Left renal cortex interstitium (tissue), 4 donors: Measurements from ENCODE around the gene CCK. TPM values are rescaled to one million over a fixed set of nuclear protein-coding genes. Genes with fewer than 3 reads are reported as not detected.
A peak's percentile ranks its signal among the peaks of the same experiment; 100 is the strongest.
"Not testable (repeated sequence)": the region's sequence is repeated elsewhere in the genome, so short reads cannot be mapped to it uniquely, and the experiment has no call there.

Experiments used
- DNase-seq, 4 donors: peaks; one replicate each; pipeline ENCODE4 v3.0.0-alpha.2; 2013; ENCODE audit warnings: low read depth in 4 of 4, low spot score in 2 of 4, missing footprints in 1 of 4
- polyA plus RNA-seq, 4 donors: library from polyadenylated mRNA; unstranded; fragments of 120-200 nt; gene quantifications; one replicate each; pipeline ENCODE4 v1.2.1, GENCODE V29; 2013; ENCODE audit not compliant: insufficient read length in 4 of 4

Gene CCK, protein sequence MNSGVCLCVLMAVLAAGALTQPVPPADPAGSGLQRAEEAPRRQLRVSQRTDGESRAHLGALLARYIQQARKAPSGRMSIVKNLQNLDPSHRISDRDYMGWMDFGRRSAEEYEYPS
- under 1 TPM; 0.24 to 0.57 (median 0.33) TPM for polyA plus RNA-seq

DNA sequence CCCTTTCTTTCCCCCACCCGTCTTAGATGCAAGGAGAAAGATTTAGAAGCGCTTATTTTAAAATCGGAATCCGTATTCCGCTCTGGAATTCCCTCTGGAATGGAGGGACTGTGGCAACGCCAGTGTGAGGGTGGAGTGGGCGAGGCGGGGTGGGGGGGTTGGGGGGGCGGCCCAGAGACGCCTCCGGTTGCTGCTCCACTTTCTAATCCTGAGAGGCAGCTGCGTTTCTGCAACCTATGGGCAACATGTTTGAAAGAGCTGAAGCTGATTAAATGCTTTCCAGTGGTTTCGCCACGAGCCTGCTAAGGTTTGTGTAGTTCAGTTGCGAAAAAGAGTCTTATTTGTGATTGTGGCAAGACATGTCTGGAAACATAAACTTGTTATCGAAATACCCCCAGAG, at the start of gene CCK:
Gene CCK (minus strand): TSS at position 101 of the 400 bp plus-strand sequence. CDS start 2,555 bp downstream, outside the sequence.
- DNase-seq = no peak

DNA sequence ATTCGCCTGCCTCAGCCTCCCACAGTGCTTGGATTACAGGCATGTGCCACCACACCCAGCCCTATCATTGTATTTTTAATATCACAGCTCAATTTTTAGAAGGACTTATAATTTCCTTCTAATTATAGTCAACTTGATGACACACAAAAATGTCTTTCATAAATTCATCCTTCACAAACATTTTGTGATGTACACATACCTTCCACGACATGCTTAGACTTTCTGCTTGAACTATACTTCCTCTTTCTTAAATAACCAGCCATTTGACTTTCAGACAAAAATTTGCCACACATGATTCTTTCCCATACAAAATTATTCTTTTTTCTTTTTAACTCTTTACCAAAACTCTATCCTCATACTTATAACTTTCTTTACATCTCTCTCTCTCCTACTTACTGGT, 48.4 kb upstream of the CCK start:
- no peak for DNase-seq

DNA sequence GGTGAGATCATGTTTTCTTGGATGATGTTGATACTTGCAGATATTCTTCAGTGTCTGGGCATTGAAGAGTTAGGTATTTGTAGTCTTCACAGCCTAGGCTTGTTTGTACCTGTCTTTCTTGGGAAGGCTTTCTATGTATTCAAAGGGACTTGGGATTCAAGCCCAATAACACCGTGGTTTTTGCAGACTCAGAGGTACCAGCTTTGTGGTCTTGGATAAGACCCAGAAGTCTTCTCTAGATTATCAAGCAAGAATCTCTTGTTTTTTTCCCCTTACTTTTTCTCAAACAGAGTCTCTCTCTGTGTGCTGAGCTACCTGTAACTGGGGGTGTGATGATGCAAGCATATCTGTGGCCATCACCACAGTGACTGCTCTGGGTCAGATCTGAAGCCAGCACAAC, 42.7 kb upstream of the CCK start:
- DNase-seq = no peak

DNA sequence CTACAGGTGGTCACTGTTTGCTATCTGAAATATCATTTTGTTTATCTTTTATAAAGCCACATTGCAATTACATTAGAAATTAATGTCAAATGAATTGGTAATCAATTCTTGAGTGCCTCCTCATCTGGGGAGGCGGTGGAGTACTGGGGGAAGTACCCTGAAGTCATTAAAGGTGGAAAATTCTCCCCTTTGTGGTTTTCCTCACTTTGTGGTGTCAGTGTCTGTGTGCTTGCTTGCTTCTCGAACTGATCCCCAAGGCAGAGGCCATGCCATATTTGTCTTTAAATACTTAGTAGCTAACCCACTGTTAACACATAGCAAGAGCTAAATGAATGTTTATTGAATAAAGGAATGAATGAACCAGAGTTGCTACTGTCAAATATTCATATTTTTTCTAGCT, 40.5 kb upstream of the CCK start:
- no peak for DNase-seq

DNA sequence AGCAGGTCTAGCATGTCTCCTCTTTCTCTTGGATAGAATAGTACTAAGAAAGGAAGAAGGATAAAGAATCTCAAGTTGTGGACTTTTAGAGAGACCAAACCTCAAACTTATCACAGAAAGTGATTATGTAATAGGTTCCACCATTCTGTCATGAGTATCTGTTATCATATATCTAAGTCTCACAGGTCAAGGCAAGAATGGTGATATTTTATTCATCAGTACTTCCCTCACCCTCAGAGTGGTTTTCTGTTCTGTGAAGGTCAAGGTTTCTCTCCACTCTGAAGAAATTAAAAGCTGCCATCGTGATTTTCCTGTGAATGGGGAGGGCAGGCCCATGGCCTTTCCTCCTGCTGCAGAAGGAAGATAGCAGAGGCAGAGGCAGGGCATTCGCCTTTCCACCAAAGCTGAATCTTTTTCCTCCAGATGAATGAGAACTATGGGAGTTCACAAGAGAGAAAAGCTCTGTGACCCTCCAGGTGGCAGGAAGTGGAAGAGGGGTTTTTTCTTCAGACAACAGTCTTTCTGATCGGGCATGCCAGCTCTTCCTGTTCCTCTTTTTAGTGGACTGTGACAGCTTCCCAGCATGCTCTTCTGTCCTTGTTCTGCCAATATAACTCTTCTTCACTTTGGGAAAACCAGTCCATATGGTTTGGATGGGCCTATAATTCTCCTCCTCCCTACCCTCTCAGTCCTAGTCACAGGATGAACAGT, 37.1 kb upstream of the CCK start:
- no peak for DNase-seq

DNA sequence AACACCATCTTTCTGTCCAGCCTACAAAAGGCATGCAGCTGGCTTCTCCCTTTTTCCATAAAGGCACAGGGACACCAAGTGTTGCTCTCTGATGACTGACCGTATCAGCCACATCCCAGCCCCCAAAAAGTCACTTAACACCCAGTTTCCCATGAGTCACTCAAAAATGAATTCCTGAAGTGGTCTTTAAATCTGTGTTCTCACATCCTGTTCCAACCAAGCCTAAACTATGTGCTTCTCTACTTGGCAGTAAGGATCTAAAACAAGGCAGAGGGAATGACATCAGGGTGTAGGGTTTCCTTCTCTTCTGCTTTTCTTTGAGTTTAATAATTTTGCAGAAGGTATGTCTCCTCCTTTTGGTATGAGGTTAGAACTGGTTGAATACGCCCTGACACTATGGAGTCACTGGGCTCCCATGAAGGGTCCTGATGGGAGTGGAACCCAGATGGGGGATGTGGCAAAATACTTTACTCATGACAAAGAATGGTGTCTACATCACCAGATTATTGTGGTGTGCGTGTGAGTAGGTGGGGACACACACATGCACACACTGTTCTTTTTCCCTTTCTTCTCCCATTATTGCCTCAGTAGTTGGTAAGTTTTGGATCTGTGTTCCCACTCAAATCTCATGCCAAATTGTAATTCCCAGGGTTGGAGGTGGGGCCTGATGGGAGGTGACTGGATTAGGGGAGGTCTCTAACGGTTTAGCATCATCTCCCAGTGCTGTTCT, 35.6 kb upstream of the CCK start:
- DNase-seq = no peak

DNA sequence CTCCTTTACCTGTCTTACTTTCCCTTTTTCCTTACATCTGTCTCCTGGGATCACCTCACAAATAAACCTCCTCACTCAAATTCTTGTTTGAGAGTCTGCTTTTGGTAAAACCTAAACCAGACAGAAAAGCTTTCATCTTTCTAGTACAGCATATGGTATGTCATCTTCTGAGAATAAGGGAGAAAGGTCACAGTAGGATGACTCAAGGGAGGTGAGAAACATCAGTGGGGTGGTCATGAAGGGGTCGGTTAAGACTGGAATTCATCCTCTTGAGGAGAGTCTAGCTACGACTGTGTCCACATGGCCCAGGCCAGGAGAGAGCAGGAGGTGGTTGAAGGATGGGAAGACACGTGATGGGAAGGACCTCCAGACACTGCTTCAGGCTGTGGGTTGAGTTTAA, 34.8 kb upstream of the CCK start:
- DNase-seq = no peak

DNA sequence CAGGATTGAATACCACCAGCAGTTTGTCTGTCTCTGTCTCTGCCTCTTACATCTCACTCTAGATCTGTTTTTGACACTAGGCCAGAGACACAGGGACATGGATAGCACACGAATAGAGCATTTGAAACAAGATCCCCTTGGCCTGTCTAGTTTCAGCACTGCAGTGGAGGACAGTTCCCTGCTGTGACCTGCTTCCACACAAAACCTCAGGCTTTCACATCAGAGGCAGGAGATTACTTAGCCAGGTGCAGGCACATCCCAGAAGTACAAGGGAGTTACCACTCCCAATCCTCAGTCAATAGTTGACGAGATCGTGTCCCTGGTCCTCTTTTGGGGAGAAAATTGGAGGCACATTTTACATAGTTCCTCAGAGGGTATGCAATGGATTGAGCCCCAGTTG, 34.0 kb upstream of the CCK start:
- DNase-seq = peak; percentile 41 to 74 (median 47)

DNA sequence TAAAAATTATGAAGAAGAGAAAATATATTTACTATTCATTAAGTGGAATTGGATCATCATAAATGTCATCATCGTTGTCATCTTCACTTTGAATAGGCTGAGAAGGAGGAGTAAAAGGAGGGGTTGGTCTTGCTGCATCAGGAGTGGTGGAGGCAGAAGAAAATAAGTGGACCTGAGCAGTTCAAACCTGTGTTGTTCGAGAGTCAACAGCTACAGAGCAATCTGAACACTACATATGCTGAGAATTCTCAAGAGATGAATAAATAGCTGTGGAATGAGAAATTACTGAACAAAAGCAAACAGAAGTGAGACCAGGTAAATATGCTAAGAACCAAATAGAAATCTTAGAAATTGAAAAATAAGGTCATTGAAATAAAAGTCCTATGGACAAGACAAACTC, 32.3 kb upstream of the CCK start:
- DNase-seq = no peak

DNA sequence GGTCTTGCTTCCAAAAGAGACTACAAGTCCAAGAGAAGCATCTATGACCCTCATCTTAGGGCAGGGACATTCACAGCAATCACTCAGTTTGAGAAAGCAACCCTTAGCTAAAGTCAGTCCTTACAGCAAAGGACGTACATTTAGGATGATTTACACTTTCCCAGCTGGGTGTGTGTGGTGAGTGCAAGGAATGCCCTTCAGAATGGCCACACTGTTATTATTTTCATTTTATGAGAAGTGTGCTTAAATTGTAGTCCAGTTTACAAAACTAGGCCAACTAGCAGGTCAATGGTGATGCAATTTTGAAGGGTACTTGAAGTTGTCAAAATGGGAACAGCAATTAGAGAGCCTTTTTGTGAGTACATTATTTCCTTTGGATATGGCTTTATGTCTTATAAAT, 26.0 kb upstream of the CCK start:
- no peak for DNase-seq

DNA sequence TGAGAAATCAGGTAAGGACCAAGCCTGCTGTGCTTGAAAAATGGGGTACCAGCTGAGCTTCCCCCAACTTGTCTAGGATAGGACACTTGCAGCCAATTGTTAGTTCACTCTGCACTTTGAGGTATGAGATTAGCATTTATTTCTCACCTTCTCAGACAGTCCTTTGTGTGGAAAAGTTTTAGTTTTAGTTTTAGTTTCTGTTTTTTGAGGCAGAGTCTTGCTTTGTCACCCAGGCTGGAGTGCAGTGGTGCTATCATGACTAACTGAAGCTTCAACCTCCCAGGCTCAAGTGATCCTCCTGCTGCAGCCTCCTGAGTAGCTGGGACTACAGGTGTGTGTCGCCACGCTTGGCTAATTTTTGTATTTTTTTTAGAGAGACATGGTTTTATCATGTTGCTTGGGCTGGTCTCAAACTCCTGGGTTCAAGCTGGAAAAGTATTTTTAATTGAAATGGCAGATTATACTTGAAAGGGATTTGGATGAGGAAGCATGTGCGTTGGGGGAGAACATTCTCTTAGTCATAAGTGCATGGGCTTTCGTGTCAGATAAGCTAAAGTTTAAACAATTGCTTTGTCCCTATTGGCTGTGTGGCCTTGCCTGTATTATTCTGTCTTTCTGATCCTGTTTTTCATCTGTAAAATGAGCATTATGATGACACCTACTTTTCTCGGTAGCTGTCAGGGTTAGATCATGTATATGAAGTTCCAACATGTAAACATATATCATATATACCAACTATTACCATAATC, 25.2 kb upstream of the CCK start:
- DNase-seq = no peak

DNA sequence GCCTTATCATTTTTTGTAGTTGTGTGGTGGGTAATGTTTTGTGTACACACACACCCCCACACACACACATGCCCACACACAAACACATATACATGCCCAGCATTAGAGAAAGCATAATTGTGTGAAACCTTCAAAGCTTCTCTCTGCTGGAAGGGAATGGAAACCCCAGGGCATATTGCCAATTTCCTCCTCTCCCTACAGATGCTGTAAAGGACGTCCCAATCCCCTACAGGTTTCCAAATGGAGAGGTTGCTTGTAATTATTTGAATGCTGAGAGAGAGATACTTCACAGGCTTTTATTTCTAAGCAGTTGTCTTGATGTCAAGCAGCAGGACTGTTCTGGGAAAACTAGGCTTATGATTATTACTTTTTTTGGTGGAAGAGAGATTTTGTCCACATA, 23.0 kb upstream of the CCK start:
- no peak for DNase-seq

DNA sequence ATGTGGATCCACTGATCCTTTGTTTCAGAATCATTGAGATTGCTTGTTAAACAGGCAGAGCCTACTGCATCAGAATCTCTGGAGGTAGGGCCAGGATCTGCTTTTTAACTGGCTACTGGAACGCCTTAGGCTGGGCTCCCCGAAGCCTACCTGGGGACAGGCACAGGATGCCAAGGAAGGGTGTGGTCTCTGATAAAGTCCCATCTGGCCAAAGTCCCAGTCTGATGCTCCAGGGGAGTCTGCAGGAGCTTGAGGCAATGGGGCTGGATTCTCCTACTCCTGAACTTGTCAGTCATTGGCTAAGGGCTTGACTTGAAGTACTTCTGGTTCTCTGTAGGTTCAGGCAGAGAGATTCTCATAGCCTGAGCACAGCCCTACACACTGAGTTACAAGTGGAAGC, 22.4 kb upstream of the CCK start:
- no peak for DNase-seq

DNA sequence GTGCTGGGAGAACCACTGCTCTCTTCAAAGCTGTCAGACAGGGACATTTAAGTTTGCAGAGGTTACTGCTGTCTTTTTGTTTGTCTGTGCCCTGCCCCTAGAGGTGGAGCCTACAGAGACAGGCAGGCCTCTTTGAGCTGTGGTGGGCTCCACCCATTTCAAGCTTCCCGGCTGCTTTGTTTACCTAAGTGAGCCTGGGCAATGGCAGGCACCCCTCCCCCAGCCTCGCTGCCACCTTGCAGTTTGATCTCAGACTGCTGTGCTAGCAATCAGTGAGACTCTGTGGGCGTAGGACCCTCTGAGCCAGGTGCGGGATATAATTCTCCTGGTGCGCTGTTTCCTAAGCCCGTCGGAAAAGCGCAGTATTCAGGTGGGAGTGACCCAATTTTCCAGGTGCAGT, 21.4 kb upstream of the CCK start:
- DNase-seq = not testable (repeated sequence)

DNA sequence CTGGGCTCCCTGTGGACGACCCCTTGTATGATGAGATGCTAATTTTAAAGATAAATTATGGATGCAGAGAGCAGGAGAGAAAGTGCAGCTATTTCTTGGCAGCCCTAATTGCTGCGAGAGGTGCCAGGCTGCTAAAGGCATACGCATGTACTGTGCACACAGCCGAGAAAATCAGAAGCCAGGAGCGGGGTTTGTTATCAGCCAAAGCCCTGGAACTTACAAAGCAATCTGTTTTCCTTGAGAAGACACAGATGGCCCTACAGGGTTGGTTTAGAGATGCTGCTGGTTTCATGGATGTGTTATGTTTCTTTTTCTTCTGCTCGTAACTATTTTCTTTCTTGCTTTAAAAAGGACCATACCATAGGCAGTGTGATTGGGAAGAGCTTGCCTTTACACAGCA, 11.7 kb upstream of the CCK start:
- no peak for DNase-seq

DNA sequence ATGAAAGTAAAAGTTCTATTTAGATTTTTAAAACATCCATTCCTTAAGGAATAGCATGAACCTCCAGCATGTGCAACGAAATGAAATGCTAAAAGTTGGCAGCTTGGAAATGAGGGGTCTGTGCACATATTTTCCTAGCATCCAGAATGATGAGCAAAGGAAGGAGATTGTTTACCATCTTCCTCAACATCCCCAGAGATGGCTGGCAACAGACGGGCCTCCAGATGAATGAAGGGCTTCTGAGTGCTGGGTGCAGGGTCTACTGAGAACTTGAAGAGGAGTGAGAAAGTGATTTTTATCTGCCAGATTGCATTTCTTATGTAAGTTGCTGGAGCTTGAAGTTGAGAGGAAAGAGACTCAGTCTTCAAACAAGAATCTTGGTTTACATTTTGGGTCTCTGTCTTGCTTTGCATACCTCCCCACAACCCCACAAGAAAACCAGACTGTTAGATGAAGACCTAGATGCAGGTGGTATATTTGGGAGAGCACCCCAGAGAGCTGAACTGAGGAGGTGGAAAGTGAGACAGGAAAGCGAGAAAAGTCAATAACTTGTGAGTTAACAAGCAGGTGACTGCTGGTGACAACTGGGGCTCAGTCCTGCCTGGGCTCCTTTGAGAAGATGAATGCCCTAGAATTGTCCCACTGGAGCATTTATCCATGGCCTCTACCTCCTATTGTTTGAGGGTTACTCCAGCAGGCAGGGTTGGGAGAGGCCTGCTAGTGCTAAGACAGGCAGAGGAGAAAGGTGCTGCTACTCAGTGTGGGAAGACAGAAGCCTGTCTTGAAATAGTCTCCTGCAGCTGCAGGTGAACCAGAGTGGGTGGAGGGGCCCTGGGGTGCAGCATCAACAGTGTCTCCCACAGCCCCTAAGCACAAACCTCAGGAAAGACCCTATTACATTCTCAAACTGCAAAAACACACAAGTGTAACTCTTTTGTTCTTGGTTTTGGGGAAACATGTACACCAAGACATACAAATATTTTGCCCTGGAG, 10.5 kb upstream of the CCK start:
- DNase-seq = no peak

DNA sequence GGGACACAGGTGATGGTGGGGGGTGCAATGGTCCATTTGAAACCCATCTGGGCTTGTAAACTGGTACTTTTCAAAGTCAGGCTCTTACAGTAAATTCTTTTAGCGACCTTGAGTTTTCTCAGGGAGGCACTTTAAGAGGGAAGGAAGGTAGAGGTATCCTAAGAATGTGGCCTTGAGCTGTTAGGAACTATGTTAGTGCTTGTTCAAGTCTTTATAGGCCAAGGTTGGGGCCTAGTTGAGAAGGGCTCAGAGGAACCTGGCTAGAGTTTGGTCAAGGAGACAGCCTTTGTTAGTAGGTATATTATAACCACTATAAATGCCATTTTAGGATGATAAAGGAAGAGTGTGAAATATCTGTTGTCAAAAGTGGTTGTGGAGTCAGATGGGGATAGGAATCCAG, 9.2 kb upstream of the CCK start:
- DNase-seq = no peak

DNA sequence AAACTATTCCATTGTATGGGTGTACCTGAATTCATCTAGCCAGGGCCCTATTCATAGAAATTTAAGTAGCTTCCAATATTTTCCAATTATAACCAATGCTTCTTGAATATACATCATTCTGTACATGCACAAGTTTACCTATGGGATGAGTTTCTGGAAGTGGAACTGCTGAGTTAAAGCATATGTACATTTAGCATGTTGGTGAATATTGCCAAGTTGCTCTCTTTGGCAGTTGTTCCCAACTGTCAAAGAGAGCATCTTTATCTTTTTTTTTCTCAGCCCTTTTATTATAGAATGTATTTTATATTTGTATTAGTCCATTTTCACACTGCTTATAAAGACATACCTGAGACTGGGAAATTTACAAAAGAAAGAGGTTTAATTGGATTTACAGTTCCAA, 8.3 kb upstream of the CCK start:
- no peak for DNase-seq

DNA sequence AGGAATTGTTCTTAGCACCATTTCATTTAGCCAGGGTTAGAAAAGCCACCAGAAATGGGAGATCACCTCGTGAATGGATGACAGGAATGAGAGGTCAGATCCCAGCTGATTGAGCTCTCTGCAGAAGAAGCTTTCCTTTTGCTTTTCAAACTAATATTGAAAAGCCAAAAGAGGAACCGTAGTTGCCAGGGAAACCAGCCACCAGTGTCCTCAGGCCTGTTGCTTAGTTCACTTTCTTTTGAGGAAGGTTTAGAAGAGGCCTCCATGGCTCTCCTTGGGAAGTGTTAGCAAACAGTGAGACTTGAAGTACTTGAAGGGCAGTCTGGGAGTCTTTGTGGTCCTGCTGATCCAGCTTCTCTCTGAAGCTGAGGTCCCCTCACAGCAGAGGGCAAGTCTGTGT, 7.4 kb upstream of the CCK start:
- no peak for DNase-seq

DNA sequence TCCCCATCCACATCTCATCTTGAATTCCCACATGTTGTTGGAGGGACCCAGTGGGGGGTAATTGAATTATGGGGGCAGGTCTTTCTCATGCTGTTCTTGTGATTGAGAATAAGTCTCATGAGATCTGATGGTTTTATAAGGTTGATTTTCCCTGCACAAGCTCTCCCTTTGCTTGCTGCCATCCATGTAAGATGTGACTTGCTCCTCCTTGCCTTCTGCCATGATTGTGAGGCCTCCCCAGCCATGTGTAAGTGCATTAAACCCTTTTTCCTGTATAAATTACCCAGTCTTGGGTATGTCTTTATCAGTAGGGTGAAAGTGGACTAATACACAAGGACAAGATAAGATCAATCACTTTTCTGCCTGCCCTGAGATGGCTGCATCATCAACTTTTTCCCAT, 5.8 kb upstream of the CCK start:
- DNase-seq = no peak
